K562 (cell line): ENCODE measurements around the gene GPR35. TPM values are rescaled to one million over a fixed set of nuclear protein-coding genes. Genes with fewer than 3 reads are reported as not detected.

Experiments used
- ATAC-seq: fragments of 200-7000 bp; cut with Tn5 transposase; 3 replicates; pipeline ENCODE4 v1.9.1; 2020; ENCODE audit warnings: moderate library complexity
- BruUV-seq: library from RNA; stranded (reverse); fragments of 400-500 nt; replicated peaks from 2 replicates; lab custom pipeline; 2021; lab: Mats Ljungman, UMichigan
- CTCF ChIA-PET: fragments of 300-600 bp; formaldehyde crosslinking; extraction: SDS; loops from one replicate; lab custom pipeline; 2021; ENCODE audit warnings: low intra/inter-chr PET ratio; lab: Yijun Ruan, JAX
- POLR2A ChIA-PET: fragments of 300-600, 350-650 bp; sonication (Branson Sonifier 250); formaldehyde crosslinking; extraction: SDS; loops from one replicate; lab custom pipeline; 2021; ENCODE audit warnings: antibody characterized with exemption, inconsistent platforms; lab: Yijun Ruan, JAX
- DNase-seq, 4 experiments: peaks; one replicate each; pipeline versions ENCODE4 v3.0.0 to v3.0.0-alpha.2; 2011 to 2018; ENCODE audit warnings: low spot score in 3 of 4, mixed read lengths in 3 of 4; ENCODE audit errors: extremely low read depth in 1 of 4
- FAIRE-seq: peaks from 2 replicates; lab custom pipeline; 2011; peaks lifted over from hg19 to GRCh38; lab: Jason Lieb, UNC
- H2AFZ ChIP-seq: 2 replicates; pipeline ENCODE4 v1.6.0; 2011; ENCODE audit warnings: low read depth, low read length, control low read depth, inconsistent platforms
- H3K27ac ChIP-seq: fragments of 200-600 bp; 3 replicates; pipeline ENCODE4 v1.8.0; 2011; ENCODE audit warnings: low read depth, mild to moderate bottlenecking, control low read depth, inconsistent platforms, low read length, moderate library complexity, mixed read lengths; ENCODE audit errors: extremely low read depth
- H3K27me3 ChIP-seq, 2 experiments: fragments of 300-600 bp in 1 of 2; 2 replicates in 1 of 2; 3 replicates in 1 of 2; pipeline versions ENCODE4 v1.6.0 to v1.8.0; 2011; ENCODE audit warnings: inconsistent platforms in 2 of 2, low read length in 2 of 2, mild to moderate bottlenecking in 1 of 2, mixed read lengths in 1 of 2, moderate library complexity in 1 of 2; ENCODE audit not compliant: control insufficient read depth in 2 of 2, insufficient read depth in 2 of 2
- H3K36me3 ChIP-seq: fragments of 300-600 bp; 3 replicates; pipeline ENCODE4 v1.8.0; 2011; ENCODE audit warnings: mild to moderate bottlenecking, low read length, inconsistent platforms; ENCODE audit not compliant: control insufficient read depth, insufficient read depth
- H3K4me1 ChIP-seq, 2 experiments: fragments of 200-600 bp in 1 of 2; replicated peaks in 1 of 2; 2 replicates in 1 of 2; 3 replicates in 1 of 2; pipeline versions ENCODE4 v1.5.1 to v1.8.0; 2011; ENCODE audit warnings: inconsistent platforms in 2 of 2, low read length in 2 of 2, mild to moderate bottlenecking in 1 of 2, mixed read lengths in 1 of 2, moderate library complexity in 1 of 2; ENCODE audit not compliant: control insufficient read depth in 2 of 2, insufficient read depth in 2 of 2
- H3K4me2 ChIP-seq: 2 replicates; pipeline ENCODE4 v1.6.1; 2011; ENCODE audit warnings: low read length, control low read depth, inconsistent platforms, mixed read lengths; ENCODE audit not compliant: insufficient read depth
- H3K4me3 ChIP-seq: fragments of 200-600 bp; sonication (generic), shearing (Covaris generic); 2 replicates; pipeline ENCODE4 v1.5.1; 2016; ENCODE audit warnings: control low read depth, inconsistent platforms
- H3K79me2 ChIP-seq: fragments of 200-600 bp; 3 replicates; pipeline ENCODE4 v1.8.0; 2011; ENCODE audit warnings: low read length, inconsistent platforms; ENCODE audit not compliant: control insufficient read depth, insufficient read depth
- H3K9ac ChIP-seq, 2 experiments: 2 replicates each; pipeline versions ENCODE4 v1.6.0 to v1.6.1; 2011; ENCODE audit warnings: low read depth in 2 of 2, low read length in 2 of 2, control low read depth in 1 of 2, inconsistent platforms in 1 of 2, mild to moderate bottlenecking in 1 of 2, mixed read lengths in 1 of 2; ENCODE audit not compliant: insufficient read depth in 1 of 2
- H3K9me1 ChIP-seq: one replicate; pipeline ENCODE4 v1.6.0; 2011; ENCODE audit warnings: inconsistent platforms, mild to moderate bottlenecking, low read length, moderate library complexity; ENCODE audit not compliant: control insufficient read depth, insufficient read depth
- H3K9me3 ChIP-seq: replicated peaks from 2 replicates; pipeline ENCODE4 v1.5.1; 2011; ENCODE audit warnings: low read depth, low read length, inconsistent platforms; ENCODE audit not compliant: control insufficient read depth, insufficient read depth
- H4K20me1 ChIP-seq: replicated peaks from 2 replicates; pipeline ENCODE4 v1.6.1; 2011; ENCODE audit warnings: low read length, inconsistent platforms, mixed read lengths; ENCODE audit not compliant: control insufficient read depth, insufficient read depth
- CCAR2 ChIP-seq: fragments of 200-400 bp; formaldehyde crosslinking; IDR thresholded peaks from 2 replicates; pipeline ENCODE4 v1.6.1; 2017; ENCODE audit warnings: mild to moderate bottlenecking, low read depth, low read length
- CUX1 ChIP-seq: fragments of 200-800 bp; sonication (Bioruptor generic); IDR thresholded peaks from 2 replicates; pipeline ENCODE4 v1.6.1; 2016; ENCODE audit warnings: missing genetic modification characterization, missing compliant biosample characterization
- PRMT5 ChIP-seq: sonication (generic); formaldehyde crosslinking; IDR thresholded peaks from 2 replicates; pipeline ENCODE4 v1.5.0; 2020; ENCODE audit warnings: missing genetic modification reagents
- ZNF263 ChIP-seq: sonication (generic); formaldehyde crosslinking; IDR thresholded peaks from 2 replicates; pipeline ENCODE4 v1.8.0; 2022; ENCODE audit warnings: mild to moderate bottlenecking, missing genetic modification reagents, borderline replicate concordance
- WGBS: fragments of 100-300 bp; shearing (Covaris generic); methylation state at CpG from one replicate; pipeline ENCODE4 v1.1.6; 2016; ENCODE audit warnings: low coverage, mixed read lengths; ENCODE audit not compliant: insufficient coverage; ENCODE audit errors: missing lambda C conversion rate; 5-methylcytosine and 5-hydroxymethylcytosine counted together
- in situ Hi-C: fragments of 300-500 bp; cut with MboI; formaldehyde crosslinking; loops from 4 replicates; pipeline ENCODE4 v1.15.0; 2018; ENCODE audit warnings: inconsistent platforms, mixed read lengths
- intact Hi-C: fragments of 100-400 bp; cut with micrococcal nuclease; formaldehyde crosslinking; loops from 2 replicates; pipeline ENCODE4 v1.14.2; 2022
- polyA plus RNA-seq, 8 experiments: library from polyadenylated mRNA; depleted of rRNA in 4 of 8; stranded (reverse) in 5 of 8; unstranded in 3 of 8; fragments of >200 nt; fragmentation: Nextera tagmentation in 2 of 8; fragmentation: Illumina TruSeq in 1 of 8; extraction: Ambion mirVana in 2 of 8; extraction: Trizol in 1 of 8; gene quantifications; 2 replicates each; pipeline versions ENCODE4 v1.2.1 to v1.2.3, GENCODE V29; 2011 to 2014; ENCODE audit warnings: inconsistent platforms in 1 of 8, missing spikeins in 1 of 8
- total RNA-seq, 7 experiments: library from RNA; depleted of rRNA in 6 of 7; stranded (reverse); fragments of >200 nt in 6 of 7; fragmentation: Illumina TruSeq in 2 of 7; extraction: Trizol in 2 of 7; gene quantifications; 2 replicates each; pipeline versions ENCODE4 v1.2.1 to v1.2.3, GENCODE V29; 2011 to 2021; ENCODE audit warnings: low replicate concordance in 1 of 7

GPR35 gene
- total and polyA plus RNA-seq, 9 of the 15 experiments (the other 6 are each of a cell fraction or from before 2014, with no cell fraction given): 0.04 to 0.50 (median 0.29) TPM; not detected in 3

DNA sequence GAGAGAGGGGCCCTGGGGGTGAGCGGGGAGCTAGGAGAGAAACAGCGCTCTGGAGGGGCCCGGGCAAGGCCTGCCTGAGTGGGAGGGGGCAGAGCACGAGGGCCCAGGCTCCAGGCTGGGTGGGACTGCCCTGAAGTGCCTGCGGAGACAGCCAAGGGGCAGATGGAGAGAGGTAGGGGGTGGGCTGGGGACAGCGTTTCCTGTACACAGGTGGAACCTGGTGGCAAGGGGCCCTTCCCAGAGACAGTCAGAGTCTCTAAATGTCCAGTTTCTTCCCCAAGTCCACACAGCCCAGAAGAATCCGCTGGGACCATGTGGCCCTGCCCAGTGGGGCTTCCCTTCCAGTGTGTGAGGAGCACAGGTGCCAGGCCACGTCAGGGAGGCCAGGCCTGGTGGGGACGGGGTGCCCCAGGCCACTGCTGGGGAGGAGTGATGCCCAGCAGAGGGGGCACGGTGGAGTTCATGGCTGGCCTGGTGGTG lies 1.7 kb upstream of the GPR35 start:
- ATAC-seq (no peak), DNase-seq (no peak), FAIRE-seq (no peak)
- Histone ChIP-seq H3K4me3 (no peak overlapping the region), H3K9ac (no peak overlapping the region), H3K4me1 (peaks cover 0 to 52% of the 10 kb centered on the region in 2 experiments; a peak in 2 of 5 replicates), H3K79me2 (no peaks in the 10 kb centered on the region), H3K27ac (no peak overlapping the region), H2AFZ (no peak overlapping the region), H3K27me3 (no peaks in the 10 kb centered on the region), H3K9me1 (no peaks in the 10 kb centered on the region), H4K20me1 (no peaks in the 10 kb centered on the region), H3K4me2 (no peak overlapping the region), H3K36me3 (no peaks in the 10 kb centered on the region), H3K9me3 (no peaks in the 10 kb centered on the region)
- intact Hi-C loops: no loop called here
- no peak for TF ChIP-seq CUX1 (CRISPR knock-in tag)
- TF ChIP-seq PRMT5 (CRISPR knock-in tag): no peak
- TF ChIP-seq ZNF263 (CRISPR knock-in tag): no peak
- TF ChIP-seq CCAR2: no peak
- POLR2A ChIA-PET: no interaction called here
- 30% methylated on average over 2 of the region's 10 CpGs for WGBS
- BruUV-seq: no TSS peak
- CTCF ChIA-PET: no interaction called here
- in situ Hi-C loops: no loop called here
